ENCODE measurements around the gene PSPH. TPM values are rescaled to one million over a fixed set of nuclear protein-coding genes. Genes with fewer than 3 reads are reported as not detected.

The PSPH gene
- total RNA-seq, 1 experiment from 2014 or later, result 52.1 TPM

- H3K27me3 ChIP-seq (ENCODE audit: insufficient read depth, low read length), result no peaks in the 10 kb centered on the region
- H3K4ac ChIP-seq (ENCODE audit: low read depth, low read length), result no peak overlapping the region
- Mint-ChIP-seq H3K27me3 (ENCODE audit: low read depth) (no peaks in the 10 kb centered on the region), H3K27ac (peak overlapping the region in 2 of 3 experiments; percentile 33 to 83; a peak in 3 of 7 replicates), H3K9me3 (no peaks in the 10 kb centered on the region; a peak in 1 of 5 replicates), H3K4me3 (no peak overlapping the region), H3K4me1 (no peaks in the 10 kb centered on the region), H3K36me3 (ENCODE audit: insufficient read depth in 1 of 3, low read depth in 3 of 3) (peaks cover 11 to 34% (median 26%) of the 10 kb centered on the region in 3 experiments; a peak in 6 of 7 replicates)
- H3K23me2 ChIP-seq (ENCODE audit: insufficient read length, low read depth, low read length, poor library complexity, severe bottlenecking), result no peaks in the 10 kb centered on the region
- H2BK12ac ChIP-seq (ENCODE audit: insufficient read length, low read depth, low read length), result no peak overlapping the region
- H3K56ac ChIP-seq (ENCODE audit: insufficient read length, low read depth, low read length), result no peak overlapping the region
- H2BK5ac ChIP-seq (ENCODE audit: insufficient read length, low read length), result no peak overlapping the region
- no peaks in the 10 kb centered on the region for H4K20me1 ChIP-seq (ENCODE audit: control insufficient read depth, insufficient read depth, insufficient read length)
- no peaks in the 10 kb centered on the region for H3K79me1 ChIP-seq (ENCODE audit: insufficient read depth, low read depth, low read length, poor library complexity, severe bottlenecking)
- H3K9me3 ChIP-seq (ENCODE audit: control insufficient read depth, low read depth, low read length), result no peaks in the 10 kb centered on the region
- H4K5ac ChIP-seq (ENCODE audit: insufficient read length, low read depth, low read length), result peak overlapping the region; percentile 10
- H3K14ac ChIP-seq (ENCODE audit: insufficient read depth, low read length), result no peak overlapping the region
- H2AFZ ChIP-seq (ENCODE audit: low read length), result no peak overlapping the region
- no peaks in the 10 kb centered on the region for H3K79me2 ChIP-seq (ENCODE audit: insufficient read depth, low read length)
- H2BK120ac ChIP-seq (ENCODE audit: low read depth, low read length, poor library complexity, severe bottlenecking), result no peak overlapping the region
- H2BK20ac ChIP-seq (ENCODE audit: low read depth, low read length, poor library complexity, severe bottlenecking), result no peak overlapping the region
- no peak overlapping the region for H2BK15ac ChIP-seq (ENCODE audit: low read depth, low read length)
- no peaks in the 10 kb centered on the region for H3K4me1 ChIP-seq (ENCODE audit: insufficient read depth, low read length)
- H4K91ac ChIP-seq (ENCODE audit: insufficient read length, low read depth, low read length), result no peak overlapping the region
- no peak overlapping the region for H3T11ph ChIP-seq (ENCODE audit: low read length)
- H3K18ac ChIP-seq (ENCODE audit: insufficient read length, low read depth, low read length), result no peak overlapping the region
- no peak overlapping the region for H3K4me2 ChIP-seq (ENCODE audit: insufficient read depth, insufficient read length, low read length)
- no peak overlapping the region for H3K23ac ChIP-seq (ENCODE audit: insufficient read length, low read depth, low read length)
- no peak overlapping the region for H3K27ac ChIP-seq (ENCODE audit: insufficient read length, low read depth, low read length)
- H2AK5ac ChIP-seq (ENCODE audit: insufficient read length, low read length), result no peak overlapping the region
- H4K8ac ChIP-seq (replicated peaks; ENCODE audit: insufficient read length, low read depth, low read length), result no peak overlapping the region
- no peak overlapping the region for H3K9ac ChIP-seq (ENCODE audit: extremely low read depth, insufficient read length, low read length)
- WGBS (ENCODE audit: extremely low coverage, insufficient read length, low lambda C conversion rate), result no CpG with 5 or more reads among the region's 13 CpGs
- TF ChIP-seq, protein P1, sequence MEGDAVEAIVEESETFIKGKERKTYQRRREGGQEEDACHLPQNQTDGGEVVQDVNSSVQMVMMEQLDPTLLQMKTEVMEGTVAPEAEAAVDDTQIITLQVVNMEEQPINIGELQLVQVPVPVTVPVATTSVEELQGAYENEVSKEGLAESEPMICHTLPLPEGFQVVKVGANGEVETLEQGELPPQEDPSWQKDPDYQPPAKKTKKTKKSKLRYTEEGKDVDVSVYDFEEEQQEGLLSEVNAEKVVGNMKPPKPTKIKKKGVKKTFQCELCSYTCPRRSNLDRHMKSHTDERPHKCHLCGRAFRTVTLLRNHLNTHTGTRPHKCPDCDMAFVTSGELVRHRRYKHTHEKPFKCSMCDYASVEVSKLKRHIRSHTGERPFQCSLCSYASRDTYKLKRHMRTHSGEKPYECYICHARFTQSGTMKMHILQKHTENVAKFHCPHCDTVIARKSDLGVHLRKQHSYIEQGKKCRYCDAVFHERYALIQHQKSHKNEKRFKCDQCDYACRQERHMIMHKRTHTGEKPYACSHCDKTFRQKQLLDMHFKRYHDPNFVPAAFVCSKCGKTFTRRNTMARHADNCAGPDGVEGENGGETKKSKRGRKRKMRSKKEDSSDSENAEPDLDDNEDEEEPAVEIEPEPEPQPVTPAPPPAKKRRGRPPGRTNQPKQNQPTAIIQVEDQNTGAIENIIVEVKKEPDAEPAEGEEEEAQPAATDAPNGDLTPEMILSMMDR (conservative IDR thresholded peaks at IDR 0.05), result no peak
- no peak for DNase-seq
Measured at GRCh38 chr7:56083150-56083785, 32.0 kb upstream of the PSPH start.
